B cell (primary cell): ENCODE data around the gene DCTD. TPM values are rescaled to one million over a fixed set of nuclear protein-coding genes. Genes with fewer than 3 reads are reported as not detected.

Experiments
- ATAC-seq: fragments of 200-7000 bp; cut with Tn5 transposase; one replicate; pipeline ENCODE4 v1.10.0; 2021; ENCODE audit warnings: low read depth, mild to moderate bottlenecking, moderate number of reproducible peaks, moderate library complexity
- CTCF ChIA-PET: fragments of 350-600 bp; sonication (Branson Sonifier 250); formaldehyde crosslinking; loops from one replicate; lab custom pipeline; 2021; ENCODE audit warnings: antibody characterized with exemption, inconsistent platforms; lab: Charles Lee
- POLR2A ChIA-PET: fragments of 350-600 bp; sonication (Branson Sonifier 250); formaldehyde crosslinking; loops from one replicate; lab custom pipeline; 2021; ENCODE audit warnings: antibody characterized with exemption; lab: Charles Lee
- DNase-seq: peaks from one replicate; pipeline ENCODE4 v3.0.0; 2013
- H2AFZ ChIP-seq: 2 replicates; pipeline ENCODE4 v1.6.1; 2012; ENCODE audit warnings: mild to moderate bottlenecking, low read depth, low read length; ENCODE audit not compliant: insufficient read depth, poor library complexity, severe bottlenecking
- H3K27ac ChIP-seq, 2 donors: 1 replicate in 1 of 2; 2 replicates in 1 of 2; pipeline ENCODE4 v1.5.1; 2012 to 2013; ENCODE audit warnings: low read length in 2 of 2, mild to moderate bottlenecking in 2 of 2, moderate library complexity in 1 of 2
- H3K27me3 ChIP-seq, 4 experiments: fragments of 200-600 bp in 1 of 4; sonication (generic) in 1 of 4; replicated peaks in 1 of 4; 1 replicate in 2 of 4; 2 replicates in 2 of 4; pipeline versions ENCODE4 v1.6.1 to v1.7.0; 2013 to 2016; ENCODE audit warnings: low read length in 3 of 4, mild to moderate bottlenecking in 2 of 4, mixed read lengths in 1 of 4, moderate library complexity in 1 of 4; ENCODE audit not compliant: insufficient read depth in 4 of 4, control insufficient read depth in 3 of 4; ENCODE audit errors: control extremely low read depth in 1 of 4
- H3K36me3 ChIP-seq, 2 experiments: replicated peaks in 1 of 2; 1 replicate in 1 of 2; 2 replicates in 1 of 2; pipeline versions ENCODE4 v1.6.1 to v1.7.1; 2013; ENCODE audit warnings: low read length in 1 of 2; ENCODE audit not compliant: insufficient read depth in 2 of 2, control insufficient read depth in 1 of 2; ENCODE audit errors: control extremely low read depth in 1 of 2, extremely low read depth in 1 of 2
- H3K4me1 ChIP-seq, 2 donors: fragments of 200-600 bp in 1 of 2; sonication (generic) in 1 of 2; 1 replicate in 1 of 2; 2 replicates in 1 of 2; pipeline versions ENCODE4 v1.5.1 to v1.6.1; 2013 to 2017; ENCODE audit warnings: low read length in 2 of 2; ENCODE audit not compliant: control insufficient read depth in 2 of 2, insufficient read depth in 2 of 2
- H3K4me2 ChIP-seq: replicated peaks from 2 replicates; pipeline ENCODE3; 2012; ENCODE audit warnings: mild to moderate bottlenecking, low read depth, low read length; ENCODE audit not compliant: poor library complexity, severe bottlenecking
- H3K4me3 ChIP-seq, 5 experiments: fragments of 200-600 bp in 1 of 5; sonication (generic) in 1 of 5; 1 replicate in 3 of 5; 2 replicates in 2 of 5; pipeline versions ENCODE4 v1.5.1 to v1.7.0; 2011 to 2016; ENCODE audit warnings: low read length in 4 of 5, mild to moderate bottlenecking in 4 of 5, low read depth in 2 of 5, control low read depth in 1 of 5, moderate library complexity in 1 of 5; ENCODE audit not compliant: insufficient read depth in 1 of 5; ENCODE audit errors: control extremely low read depth in 1 of 5, extremely low read depth in 1 of 5
- H3K79me2 ChIP-seq: fragments of 200-600 bp; sonication (generic); one replicate; pipeline ENCODE4 v1.6.0; 2016; ENCODE audit warnings: low read length; ENCODE audit not compliant: control insufficient read depth, insufficient read depth
- H3K9ac ChIP-seq: fragments of 200-600 bp; sonication (generic); 2 replicates; pipeline ENCODE4 v1.6.1; 2017; ENCODE audit warnings: mild to moderate bottlenecking, low read length, moderate library complexity
- H3K9me3 ChIP-seq, 3 donors: one replicate each; pipeline versions ENCODE4 v1.6.1 to v1.7.1; 2013; ENCODE audit warnings: low read length in 2 of 3; ENCODE audit not compliant: control insufficient read depth in 2 of 3, insufficient read depth in 1 of 3; ENCODE audit errors: control extremely low read depth in 1 of 3
- H4K20me1 ChIP-seq: 2 replicates; pipeline ENCODE4 v1.6.0; 2012; ENCODE audit warnings: mild to moderate bottlenecking, low read length; ENCODE audit not compliant: insufficient read depth, control insufficient read depth, poor library complexity, severe bottlenecking
- H3K27ac Mint-ChIP-seq: one replicate; pipeline ENCODE4 v1.8.0; 2021; ENCODE audit warnings: mixed read lengths
- H3K27me3 Mint-ChIP-seq: one replicate; pipeline ENCODE4 v1.8.0; 2021; ENCODE audit warnings: mixed read lengths
- H3K4me1 Mint-ChIP-seq: one replicate; pipeline ENCODE4 v1.8.0; 2021; ENCODE audit warnings: mixed read lengths
- H3K4me3 Mint-ChIP-seq: one replicate; pipeline ENCODE4 v1.8.0; 2021; ENCODE audit warnings: mixed read lengths
- H3K9me3 Mint-ChIP-seq: one replicate; pipeline ENCODE4 v1.8.0; 2022; ENCODE audit warnings: mixed read lengths; ENCODE audit not compliant: insufficient read depth
- EZH2 ChIP-seq: IDR thresholded peaks from 2 replicates; pipeline ENCODE4 v1.6.1; 2012; ENCODE audit warnings: borderline replicate concordance, low read depth, mild to moderate bottlenecking, moderate library complexity, low read length; ENCODE audit not compliant: insufficient read depth, poor library complexity, severe bottlenecking
- WGBS: methylation state at CpG from one replicate; pipeline ENCODE4 v1.1.5; 2013; ENCODE audit warnings: missing lambda C conversion rate; ENCODE audit not compliant: insufficient coverage; 5-methylcytosine and 5-hydroxymethylcytosine counted together
- intact Hi-C: fragments of 100-400 bp; cut with micrococcal nuclease; formaldehyde crosslinking; loops from one replicate; pipeline ENCODE4 v1.10.0; 2022
- polyA plus RNA-seq: library from polyadenylated mRNA; depleted of rRNA; stranded (reverse); fragments of >200 nt; gene quantifications from 2 replicates; pipeline ENCODE4 v1.2.3, GENCODE V29; 2012
- total RNA-seq, 2 donors: library from RNA; stranded (reverse); fragments of 120-200 nt in 1 of 2; gene quantifications; 1 replicate in 1 of 2; 2 replicates in 1 of 2; pipeline versions ENCODE4 v1.2.3 to v1.2.4, GENCODE V29; 2013 to 2022
- TF ChIP-seq, protein P1 (sequence below): fragments of 200-600 bp; IDR thresholded peaks from one replicate; pipeline ENCODE4 v1.8.0; 2022; ENCODE audit warnings: antibody characterized with exemption, mild to moderate bottlenecking

Gene DCTD
- total and polyA plus RNA-seq, 2 donors (not counting 1 experiment from before 2014, with no cell fraction given), result 61.0 to 75.8 TPM

DNA sequence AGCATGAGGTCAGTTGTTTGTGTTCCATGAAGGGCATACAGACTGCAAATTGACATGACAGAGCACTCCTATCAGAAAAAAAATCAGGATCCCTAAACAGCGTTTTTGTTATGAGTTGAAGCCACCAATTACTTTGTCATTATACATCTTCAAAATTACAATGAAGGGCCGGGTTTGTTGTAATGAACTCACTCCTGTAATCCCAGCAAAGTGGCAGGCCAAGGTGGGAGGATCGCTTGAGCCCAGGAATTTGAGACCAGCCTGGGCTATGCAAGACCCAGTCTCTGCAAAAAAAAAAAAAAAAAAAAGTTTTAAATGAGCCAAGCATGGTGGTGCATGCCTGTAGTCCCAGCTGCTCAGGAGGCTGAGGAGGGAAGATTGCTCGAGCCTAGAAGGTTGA is 3.5 kb upstream of the DCTD start:
- POLR2A ChIA-PET, result no interaction called here
- WGBS, result 100% methylated on average over 3 of the region's 4 CpGs

DNA sequence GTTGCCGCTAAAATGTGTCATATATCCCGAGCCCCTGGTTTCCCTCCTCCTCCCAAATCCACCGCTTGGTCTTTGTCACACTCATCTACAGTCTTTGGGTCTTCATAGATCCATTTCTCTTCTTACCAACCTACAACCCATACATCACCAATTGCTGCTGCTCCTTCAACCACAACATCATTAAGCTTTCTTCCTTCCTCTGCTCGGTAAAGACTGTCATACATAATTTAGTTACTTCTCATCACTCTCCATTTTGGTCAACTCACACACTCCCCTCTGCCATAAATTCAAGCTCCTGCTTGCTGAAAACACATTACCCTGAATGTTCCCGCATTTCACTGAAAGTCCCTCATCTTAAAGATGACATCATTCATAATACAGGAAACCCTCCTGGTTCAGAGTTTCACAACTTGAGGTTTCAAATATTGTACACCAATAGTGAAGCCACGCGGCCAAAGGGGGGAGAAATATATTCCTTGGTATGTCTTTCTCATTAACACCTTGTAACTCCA is 1.7 kb upstream of the DCTD start:
- Histone ChIP-seq H3K4me1 (peaks cover 24% of the 10 kb centered on the region in 2 donors), H3K4me2 (peak overlapping the region; percentile 95), H3K9me3 (no peaks in the 10 kb centered on the region), H3K4me3 (peak overlapping the region in 1 of 5 experiments; percentile 96), H2AFZ (peak overlapping the region; percentile 80), H3K9ac (peak overlapping the region; percentile 99), H3K79me2 (no peaks in the 10 kb centered on the region), H3K27ac (peak overlapping the region; percentile 99), H3K36me3 (peaks cover 0 to 5% of the 10 kb centered on the region in 2 experiments), H3K27me3 (peaks cover 0 to 8% (median 5%) of the 10 kb centered on the region in 4 experiments), H4K20me1 (no peaks in the 10 kb centered on the region)
- 37% methylated on average over 4 of the region's 7 CpGs for WGBS
- DNase-seq (peak; percentile 49), ATAC-seq (no peak)
- intact Hi-C loops, result loop anchor here (1.0 to 5.0 kb wide), 3 partner anchors 478 to 738 kb away; partner anchors contain the start of genes RWDD4 and TRAPPC11
- Mint-ChIP-seq H3K9me3 (no peaks in the 10 kb centered on the region), H3K4me3 (peak overlapping the region; percentile 93), H3K27me3 (peaks cover 16% of the 10 kb centered on the region), H3K27ac (peak overlapping the region; percentile 95), H3K4me1 (peaks cover 31% of the 10 kb centered on the region)
- CTCF ChIA-PET, result interaction anchor here (0.8 to 1.3 kb wide), 2 partner anchors 12 to 586 kb away, joined by 3 to 5 read pairs; partner anchors contain the start of gene ING2
- POLR2A ChIA-PET, result interaction anchor here (0.7 to 1.9 kb wide), 2 partner anchors 12 to 587 kb away, joined by 5 to 12 read pairs; partner anchors contain the start of gene ING2
- no peak for TF ChIP-seq EZH2
- TF ChIP-seq, protein P1, sequence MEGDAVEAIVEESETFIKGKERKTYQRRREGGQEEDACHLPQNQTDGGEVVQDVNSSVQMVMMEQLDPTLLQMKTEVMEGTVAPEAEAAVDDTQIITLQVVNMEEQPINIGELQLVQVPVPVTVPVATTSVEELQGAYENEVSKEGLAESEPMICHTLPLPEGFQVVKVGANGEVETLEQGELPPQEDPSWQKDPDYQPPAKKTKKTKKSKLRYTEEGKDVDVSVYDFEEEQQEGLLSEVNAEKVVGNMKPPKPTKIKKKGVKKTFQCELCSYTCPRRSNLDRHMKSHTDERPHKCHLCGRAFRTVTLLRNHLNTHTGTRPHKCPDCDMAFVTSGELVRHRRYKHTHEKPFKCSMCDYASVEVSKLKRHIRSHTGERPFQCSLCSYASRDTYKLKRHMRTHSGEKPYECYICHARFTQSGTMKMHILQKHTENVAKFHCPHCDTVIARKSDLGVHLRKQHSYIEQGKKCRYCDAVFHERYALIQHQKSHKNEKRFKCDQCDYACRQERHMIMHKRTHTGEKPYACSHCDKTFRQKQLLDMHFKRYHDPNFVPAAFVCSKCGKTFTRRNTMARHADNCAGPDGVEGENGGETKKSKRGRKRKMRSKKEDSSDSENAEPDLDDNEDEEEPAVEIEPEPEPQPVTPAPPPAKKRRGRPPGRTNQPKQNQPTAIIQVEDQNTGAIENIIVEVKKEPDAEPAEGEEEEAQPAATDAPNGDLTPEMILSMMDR, result no peak

More for the DNA sequence above, 3.5 kb upstream of the DCTD start:
- no peaks in the 10 kb centered on the region for H3K9me3 ChIP-seq
- TF ChIP-seq EZH2, result no peak
- TF ChIP-seq, protein P1, result no peak
- H2AFZ ChIP-seq, result no peak overlapping the region
- peaks cover 24% of the 10 kb centered on the region in 2 donors for H3K4me1 ChIP-seq
- H3K27ac ChIP-seq, result no peak overlapping the region
- Mint-ChIP-seq H3K4me1 (peaks cover 29% of the 10 kb centered on the region), H3K9me3 (no peaks in the 10 kb centered on the region), H3K4me3 (no peak overlapping the region), H3K27ac (no peak overlapping the region), H3K27me3 (peaks cover 16% of the 10 kb centered on the region)
- ATAC-seq (no peak), DNase-seq (no peak)
- H3K4me3 ChIP-seq, result no peak overlapping the region
- intact Hi-C loops, result loop anchor here (10.0 kb wide), 1 partner anchor 1616 kb away; no protein-coding TSS in a partner anchor
- H3K4me2 ChIP-seq, result no peak overlapping the region
- no peak overlapping the region for H3K9ac ChIP-seq
- no peaks in the 10 kb centered on the region for H4K20me1 ChIP-seq
- H3K79me2 ChIP-seq, result no peaks in the 10 kb centered on the region
- H3K27me3 ChIP-seq, result peaks cover 0 to 8% (median 6%) of the 10 kb centered on the region in 4 experiments
- CTCF ChIA-PET, result no interaction called here
- no peaks in the 10 kb centered on the region for H3K36me3 ChIP-seq
